ENCODE data around the gene BPHL. TPM values are rescaled to one million over a fixed set of nuclear protein-coding genes. Genes with fewer than 3 reads are reported as not detected.
A peak's percentile ranks its signal among the peaks of the same experiment; 100 is the strongest.

BPHL gene
- total RNA-seq, 4 donors from 2014 or later, result 6.3 to 8.3 (median 7.3) TPM

- 75% methylated on average over 5 of the region's 5 CpGs for WGBS
- no peaks in the 10 kb centered on the region for H3K4me1 ChIP-seq
- no peak for TF ChIP-seq POLR2A (IDR thresholded peaks at IDR 0.05; ENCODE audit: low read depth)
- no peak for TF ChIP-seq EP300 (IDR thresholded peaks at IDR 0.05)
- no peak for TF ChIP-seq POLR2AphosphoS5 (IDR thresholded peaks at IDR 0.05)
- no peak for TF ChIP-seq CTCF (IDR thresholded peaks at IDR 0.05)
- no peak overlapping the region for H3K27ac ChIP-seq (replicated peaks in 1 of 4)
- H3K4me3 ChIP-seq, result no peak overlapping the region
- DNase-seq (ENCODE audit: extremely low spot score), result no peak
- intact Hi-C loops (cut with DNase I), result no loop called here
- H3K36me3 ChIP-seq, result peaks cover 52 to 97% (median 95%) of the 10 kb centered on the region in 4 donors
- no peaks in the 10 kb centered on the region for H3K9me3 ChIP-seq
- no peaks in the 10 kb centered on the region for H3K27me3 ChIP-seq
Observed at GRCh38 chr6:3081960-3082359, 36.6 kb upstream of the BPHL start.

- DNase-seq (ENCODE audit: extremely low spot score), result no peak
- Histone ChIP-seq H3K4me3 (no peak overlapping the region), H3K36me3 (peaks cover 46 to 98% (median 91%) of the 10 kb centered on the region in 4 donors), H3K9me3 (no peaks in the 10 kb centered on the region), H3K27me3 (no peaks in the 10 kb centered on the region), H3K27ac (replicated peaks in 1 of 4) (no peak overlapping the region), H3K4me1 (peaks cover 0 to 4% (median 0%) of the 10 kb centered on the region in 4 donors)
- WGBS, result 96% methylated on average over 4 of the region's 4 CpGs
- TF ChIP-seq POLR2AphosphoS5 (IDR thresholded peaks at IDR 0.05), result no peak
- TF ChIP-seq POLR2A (IDR thresholded peaks at IDR 0.05; ENCODE audit: low read depth), result no peak
- TF ChIP-seq EP300 (IDR thresholded peaks at IDR 0.05), result no peak
- no peak for TF ChIP-seq CTCF (IDR thresholded peaks at IDR 0.05)
- intact Hi-C loops (cut with DNase I), result no loop called here
Observed at GRCh38 chr6:3085074-3085473, 33.4 kb upstream of the BPHL start.

- peaks cover 0 to 4% (median 0%) of the 10 kb centered on the region in 4 donors for H3K4me1 ChIP-seq
- no peak overlapping the region for H3K27ac ChIP-seq (replicated peaks in 1 of 4)
- H3K36me3 ChIP-seq, result peaks cover 44 to 91% (median 83%) of the 10 kb centered on the region in 4 donors
- no peak for TF ChIP-seq POLR2AphosphoS5 (IDR thresholded peaks at IDR 0.05)
- TF ChIP-seq CTCF (IDR thresholded peaks at IDR 0.05), result no peak
- no peak for TF ChIP-seq EP300 (IDR thresholded peaks at IDR 0.05)
- no peak for TF ChIP-seq POLR2A (IDR thresholded peaks at IDR 0.05; ENCODE audit: low read depth)
- 59% methylated on average over 7 of the region's 7 CpGs for WGBS
- H3K27me3 ChIP-seq, result no peaks in the 10 kb centered on the region
- DNase-seq (ENCODE audit: extremely low spot score), result no peak
- no peak overlapping the region for H3K4me3 ChIP-seq
- no peaks in the 10 kb centered on the region for H3K9me3 ChIP-seq
- intact Hi-C loops (cut with DNase I), result no loop called here
Observed at GRCh38 chr6:3086282-3086946, 32.1 kb upstream of the BPHL start.

GRCh38 chr6:3088446-3088845, 30.1 kb upstream of the BPHL start:
- WGBS, result 95% methylated on average over 3 of the region's 4 CpGs
- H3K27me3 ChIP-seq, result no peaks in the 10 kb centered on the region
- TF ChIP-seq EP300 (IDR thresholded peaks at IDR 0.05) (no peak), POLR2A (IDR thresholded peaks at IDR 0.05; ENCODE audit: low read depth) (no peak), CTCF (IDR thresholded peaks at IDR 0.05) (no peak), POLR2AphosphoS5 (IDR thresholded peaks at IDR 0.05) (no peak)
- intact Hi-C loops (cut with DNase I), result no loop called here
- H3K27ac ChIP-seq (replicated peaks in 1 of 4), result peak overlapping the region; percentile 18 to 65 (median 20)
- peaks cover 0 to 4% (median 0%) of the 10 kb centered on the region in 4 donors for H3K4me1 ChIP-seq
- no peak overlapping the region for H3K4me3 ChIP-seq
- H3K36me3 ChIP-seq, result peaks cover 38 to 72% (median 65%) of the 10 kb centered on the region in 4 donors
- no peak for DNase-seq (ENCODE audit: extremely low spot score)
- no peaks in the 10 kb centered on the region for H3K9me3 ChIP-seq
